Psoas muscle (tissue), 8 donors: ENCODE measurements around the gene NUDT1. TPM values are rescaled to one million over a fixed set of nuclear protein-coding genes. Genes with fewer than 3 reads are reported as not detected.

Source experiments
- ATAC-seq, 4 donors: fragments of 200-7000 bp; cut with Tn5 transposase; one replicate each; pipeline ENCODE4 v1.9.1; 2020; ENCODE audit warnings: moderate library complexity in 3 of 4, mild to moderate bottlenecking in 2 of 4
- DNase-seq, 2 donors: peaks; one replicate each; pipeline ENCODE4 v3.0.0-alpha.2; 2020
- H3K27ac ChIP-seq: fragments of 200-600 bp; one replicate; pipeline ENCODE4 v1.8.0; 2022
- H3K27me3 ChIP-seq, 3 donors: fragments of 200-600 bp in 1 of 3; one replicate each; pipeline versions ENCODE4 v1.6.1 to v1.8.0; 2013 to 2022; ENCODE audit warnings: low read length in 2 of 3, mild to moderate bottlenecking in 2 of 3, moderate library complexity in 1 of 3; ENCODE audit not compliant: insufficient read depth in 3 of 3
- H3K36me3 ChIP-seq, 2 donors: fragments of 200-600 bp in 1 of 2; one replicate each; pipeline versions ENCODE4 v1.6.1 to v1.8.0; 2013 to 2022; ENCODE audit warnings: low read depth in 1 of 2, mild to moderate bottlenecking in 1 of 2, moderate library complexity in 1 of 2; ENCODE audit not compliant: insufficient read depth in 1 of 2
- H3K4me1 ChIP-seq: fragments of 200-600 bp; one replicate; pipeline ENCODE4 v1.8.0; 2022
- H3K4me3 ChIP-seq: fragments of 200-600 bp; one replicate; pipeline ENCODE4 v1.8.0; 2022; ENCODE audit warnings: mild to moderate bottlenecking
- H3K9me3 ChIP-seq: fragments of 200-600 bp; one replicate; pipeline ENCODE4 v1.8.0; 2022
- WGBS, 3 donors: extraction: QIAGEN DNeasy Blood & Tissue Kit; methylation state at CpG; one replicate each; pipeline versions ENCODE4 v1.1.6 to v1.1.7; 2013; 5-methylcytosine and 5-hydroxymethylcytosine counted together
- intact Hi-C, 2 donors: fragments of 100-400 bp; cut with DNase I; formaldehyde crosslinking; loops; one replicate each; pipeline versions ENCODE4 v1.11.0 to v1.14.2; 2022
- polyA plus RNA-seq, 3 donors: library from polyadenylated mRNA; stranded (reverse); fragments of 200-250 nt; gene quantifications; one replicate each; pipeline ENCODE4 v1.2.3, GENCODE V29; 2013
- total RNA-seq, 4 donors: library from RNA; stranded (reverse); fragmentation: NEBNext Ultra II Directional in 2 of 4; extraction: Animal tissue kit (Norgen Biotek cat#: 25700) in 2 of 4; gene quantifications; one replicate each; pipeline versions ENCODE4 v1.2.1 to v1.2.4, GENCODE V29; 2021 to 2023
- TF ChIP-seq, protein P1 (sequence below): fragments of 200-600 bp; IDR thresholded peaks from one replicate; pipeline ENCODE4 v1.8.0; 2022; ENCODE audit warnings: antibody characterized with exemption
- donor health status: healthy with polysubstance abuse.
- donor health status: DM: no; HTN: no; CAD: no; lungs with moderate emphysema.
- donor health status: Bipolar disorder and iron deficiency.
- donor health status: healthy.
- donor health status: DM: yes; HTN: yes; CAD: no.
- donor health status: DM: no; HTN: no; CAD: no.
- donor health status: DM: no; HTN: no; CAD: no.
- donor health status: DM: yes; HTN: yes; CAD: no.

NUDT1 gene
- total and polyA plus RNA-seq, 7 donors = 5.6 to 29.2 (median 12.4) TPM

DNA sequence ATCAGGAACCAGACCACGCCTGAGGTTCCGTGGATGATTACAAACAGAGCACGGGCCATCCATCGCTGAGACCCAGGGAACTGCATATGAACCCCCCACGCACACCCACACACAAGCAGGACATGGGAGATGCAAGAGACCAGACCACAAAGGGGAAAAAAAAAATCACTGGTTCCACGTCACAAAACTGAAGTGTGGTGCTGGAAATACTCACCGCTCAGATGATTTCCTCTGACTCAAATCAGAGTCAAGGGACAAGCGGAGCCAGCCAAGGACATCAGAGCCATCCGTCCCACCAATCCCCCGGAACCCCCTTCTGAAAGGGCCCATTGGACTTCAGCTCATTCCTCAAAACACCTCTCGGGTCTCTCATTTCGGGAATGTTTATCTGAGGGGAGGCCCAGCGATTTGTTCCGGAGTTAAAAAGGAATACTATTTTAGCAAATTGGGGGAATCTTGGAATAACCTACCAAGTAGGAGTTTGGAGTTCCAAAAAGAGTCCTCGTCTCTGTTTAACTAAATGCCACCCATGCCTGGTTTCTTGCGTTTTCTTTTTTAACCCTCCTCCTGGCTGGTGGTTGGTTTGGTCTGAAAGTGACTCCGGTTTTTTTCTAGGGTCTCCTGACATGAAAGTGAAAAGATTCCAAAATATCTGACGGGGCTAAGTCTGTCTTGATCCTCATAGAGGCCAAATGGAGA, 57.3 kb downstream of the NUDT1 start:
- Histone ChIP-seq H3K36me3 (no peaks in the 10 kb centered on the region), H3K4me1 (no peaks in the 10 kb centered on the region), H3K4me3 (no peak overlapping the region), H3K9me3 (no peaks in the 10 kb centered on the region), H3K27ac (no peak overlapping the region), H3K27me3 (no peaks in the 10 kb centered on the region)
- DNase-seq = peak in 1 of 2 donors; percentile 30
- TF ChIP-seq, protein P1, sequence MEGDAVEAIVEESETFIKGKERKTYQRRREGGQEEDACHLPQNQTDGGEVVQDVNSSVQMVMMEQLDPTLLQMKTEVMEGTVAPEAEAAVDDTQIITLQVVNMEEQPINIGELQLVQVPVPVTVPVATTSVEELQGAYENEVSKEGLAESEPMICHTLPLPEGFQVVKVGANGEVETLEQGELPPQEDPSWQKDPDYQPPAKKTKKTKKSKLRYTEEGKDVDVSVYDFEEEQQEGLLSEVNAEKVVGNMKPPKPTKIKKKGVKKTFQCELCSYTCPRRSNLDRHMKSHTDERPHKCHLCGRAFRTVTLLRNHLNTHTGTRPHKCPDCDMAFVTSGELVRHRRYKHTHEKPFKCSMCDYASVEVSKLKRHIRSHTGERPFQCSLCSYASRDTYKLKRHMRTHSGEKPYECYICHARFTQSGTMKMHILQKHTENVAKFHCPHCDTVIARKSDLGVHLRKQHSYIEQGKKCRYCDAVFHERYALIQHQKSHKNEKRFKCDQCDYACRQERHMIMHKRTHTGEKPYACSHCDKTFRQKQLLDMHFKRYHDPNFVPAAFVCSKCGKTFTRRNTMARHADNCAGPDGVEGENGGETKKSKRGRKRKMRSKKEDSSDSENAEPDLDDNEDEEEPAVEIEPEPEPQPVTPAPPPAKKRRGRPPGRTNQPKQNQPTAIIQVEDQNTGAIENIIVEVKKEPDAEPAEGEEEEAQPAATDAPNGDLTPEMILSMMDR = no peak
- WGBS, 3 donors = 72 to 75% (median 74%) methylated on average over 18 of the region's 18 CpGs
- intact Hi-C loops = no loop called here
- peak in 1 of 4 donors; percentile 40 for ATAC-seq

DNA sequence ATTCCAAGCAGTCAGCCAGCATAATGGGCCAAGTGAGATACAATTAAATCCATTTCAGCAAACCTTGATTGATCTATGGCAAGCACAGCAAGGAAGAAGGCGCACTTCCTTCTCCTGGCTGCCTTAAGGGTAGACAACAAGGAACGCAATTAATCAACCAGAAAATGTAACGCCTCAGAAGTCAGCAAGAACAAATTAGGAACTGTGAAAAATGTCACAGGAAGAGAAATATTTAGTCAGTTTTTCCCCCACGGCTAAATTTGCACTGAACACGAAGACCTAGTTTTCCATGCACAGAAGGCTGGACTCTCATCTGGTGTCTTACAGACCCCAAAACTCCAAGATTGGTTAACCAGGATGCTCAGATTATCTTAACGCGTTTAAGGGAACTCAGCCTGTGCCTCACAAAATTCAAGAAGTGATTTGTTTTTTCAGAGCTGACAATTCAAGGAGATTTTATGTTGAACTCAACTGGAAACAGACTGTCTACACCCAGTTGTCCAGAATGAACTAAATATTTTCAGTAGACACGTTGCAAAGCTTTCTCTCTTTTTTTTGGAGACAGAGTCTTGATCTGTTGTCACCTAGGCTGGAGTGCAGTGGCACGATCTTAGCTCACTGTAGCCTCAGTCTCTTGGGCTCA, 58.0 kb downstream of the NUDT1 start:
- Histone ChIP-seq H3K4me1 (no peaks in the 10 kb centered on the region), H3K27me3 (no peaks in the 10 kb centered on the region), H3K4me3 (no peak overlapping the region), H3K27ac (no peak overlapping the region), H3K36me3 (no peaks in the 10 kb centered on the region), H3K9me3 (no peaks in the 10 kb centered on the region)
- TF ChIP-seq, protein P1 = no peak
- no peak for DNase-seq
- intact Hi-C loops = no loop called here
- ATAC-seq = no peak
- 63 to 66% (median 66%) methylated on average over 9 of the region's 9 CpGs for WGBS, 3 donors

Other genes with a start within 250 kb of the NUDT1 start
- 10 to 100 TPM; 11.8 to 16.4 (median 15.3) TPM for gene MAD1L1, start 9.3 kb upstream of the NUDT1 start, total RNA-seq
- gene MAD1L1, start 9.3 kb upstream of the NUDT1 start, polyA plus RNA-seq = 10 to 100 TPM; 11.7 to 17.5 (median 17.5) TPM
- gene MRM2, start within 50 bp of the NUDT1 start, total RNA-seq = 10 to 100 TPM; 15.9 to 21.9 (median 18.4) TPM
- gene MRM2, start within 50 bp of the NUDT1 start, polyA plus RNA-seq = 10 to 100 TPM; 21.6 to 53.0 (median 41.1) TPM
- gene SNX8, start 72.2 kb downstream of the NUDT1 start, total RNA-seq = 10 to 100 TPM; 13.4 to 25.1 (median 21.7) TPM
- 10 to 100 TPM in 2 of 3 donors, 1 to 10 TPM in 1; 8.4 to 14.3 (median 12.3) TPM for gene SNX8, start 72.2 kb downstream of the NUDT1 start, polyA plus RNA-seq
- gene EIF3B, start 112.6 kb downstream of the NUDT1 start, total RNA-seq = 100 to 1,000 TPM; 101 to 203 (median 180) TPM
- gene EIF3B, start 112.6 kb downstream of the NUDT1 start, polyA plus RNA-seq = 100 to 1,000 TPM; 113 to 275 (median 159) TPM
- gene CHST12, start 161.4 kb downstream of the NUDT1 start, total RNA-seq = 10 to 100 TPM in 1 of 4 donors, 1 to 10 TPM in 3; 6.6 to 12.0 (median 9.4) TPM
- gene CHST12, start 161.4 kb downstream of the NUDT1 start, polyA plus RNA-seq = 1 to 10 TPM; 7.7 to 8.2 (median 8.1) TPM
- not detected for gene GRIFIN, start 234.2 kb downstream of the NUDT1 start, total RNA-seq
- not detected for gene GRIFIN, start 234.2 kb downstream of the NUDT1 start, polyA plus RNA-seq